H1 (cell line): ENCODE measurements around the gene WASF3. TPM values are rescaled to one million over a fixed set of nuclear protein-coding genes. Genes with fewer than 3 reads are reported as not detected.

ENCODE experiments used
- CTCF ChIA-PET: fragments of 300-600 bp; sonication (Branson Sonifier 250); formaldehyde crosslinking; loops from one replicate; lab custom pipeline; 2021; ENCODE audit not compliant: partially characterized antibody; lab: Charles Lee
- POLR2A ChIA-PET: fragments of 300-600 bp; sonication (Branson Sonifier 250); formaldehyde crosslinking; loops from one replicate; lab custom pipeline; 2021; ENCODE audit warnings: inconsistent platforms; ENCODE audit not compliant: partially characterized antibody; lab: Charles Lee
- DNase-seq, 2 experiments: peaks; one replicate each; pipeline versions ENCODE4 v3.0.0 to v3.0.0-alpha.2; 2010 to 2022; ENCODE audit warnings: low spot score in 2 of 2, low read depth in 1 of 2, mixed read lengths in 1 of 2
- FAIRE-seq: peaks from 2 replicates; lab custom pipeline; 2011; peaks lifted over from hg19 to GRCh38; lab: Jason Lieb, UNC
- H2AFZ ChIP-seq: 2 replicates; pipeline ENCODE4 v1.8.1; 2012; ENCODE audit warnings: low read length, inconsistent platforms
- H2AK5ac ChIP-seq: 2 replicates; pipeline ENCODE4 v1.6.1; 2013; ENCODE audit warnings: low read depth, low read length
- H2BK120ac ChIP-seq: replicated peaks from 2 replicates; pipeline ENCODE3; 2013; ENCODE audit warnings: low read depth, low read length, inconsistent platforms
- H2BK12ac ChIP-seq: 2 replicates; pipeline ENCODE4 v1.6.1; 2013; ENCODE audit warnings: low read depth, low read length
- H2BK15ac ChIP-seq: 2 replicates; pipeline ENCODE4 v1.6.1; 2013; ENCODE audit warnings: low read length
- H2BK20ac ChIP-seq: 2 replicates; pipeline ENCODE4 v1.6.1; 2013; ENCODE audit warnings: low read length
- H2BK5ac ChIP-seq: 2 replicates; pipeline ENCODE4 v1.6.1; 2013; ENCODE audit warnings: low read depth, low read length
- H3K14ac ChIP-seq: 2 replicates; pipeline ENCODE4 v1.6.1; 2013; ENCODE audit warnings: inconsistent platforms; ENCODE audit not compliant: insufficient read length
- H3K18ac ChIP-seq: 2 replicates; pipeline ENCODE4 v1.6.1; 2013; ENCODE audit warnings: low read length; ENCODE audit errors: extremely low read depth
- H3K23ac ChIP-seq: 2 replicates; pipeline ENCODE4 v1.6.1; 2013; ENCODE audit warnings: inconsistent platforms; ENCODE audit not compliant: insufficient read length
- H3K23me2 ChIP-seq: 2 replicates; pipeline ENCODE4 v1.6.1; 2013; ENCODE audit warnings: low read depth, low read length
- H3K27ac ChIP-seq: 2 replicates; pipeline ENCODE4 v1.6.1; 2011; ENCODE audit warnings: low read depth, low read length, inconsistent platforms
- H3K27me3 ChIP-seq, 4 experiments: replicated peaks in 1 of 4; 1 replicate in 1 of 4; 2 replicates in 3 of 4; pipeline versions ENCODE4 v1.6.1 to v1.8.1; 2011 to 2013; ENCODE audit warnings: low read length in 3 of 4, mild to moderate bottlenecking in 3 of 4, inconsistent platforms in 2 of 4, mixed read lengths in 2 of 4, moderate library complexity in 1 of 4; ENCODE audit not compliant: control insufficient read depth in 3 of 4, insufficient read depth in 3 of 4; ENCODE audit errors: extremely low read depth in 1 of 4
- H3K36me3 ChIP-seq, 4 experiments: 2 replicates each; pipeline versions ENCODE4 v1.6.1 to v1.8.1; 2011 to 2013; ENCODE audit warnings: mild to moderate bottlenecking in 4 of 4, low read length in 3 of 4, moderate library complexity in 2 of 4, control low read depth in 1 of 4, inconsistent platforms in 1 of 4; ENCODE audit not compliant: insufficient read depth in 4 of 4, control insufficient read depth in 2 of 4
- H3K4ac ChIP-seq: replicated peaks from 2 replicates; pipeline ENCODE3; 2013; ENCODE audit warnings: low read length, low read depth, mixed read lengths, inconsistent platforms; ENCODE audit not compliant: insufficient read length
- H3K4me1 ChIP-seq, 4 experiments: replicated peaks in 1 of 4; 1 replicate in 1 of 4; 2 replicates in 3 of 4; pipeline versions ENCODE4 v1.6.1 to v1.8.1; 2011 to 2013; ENCODE audit warnings: low read length in 3 of 4, inconsistent platforms in 2 of 4, mixed read lengths in 1 of 4; ENCODE audit not compliant: insufficient read depth in 4 of 4, control insufficient read depth in 3 of 4
- H3K4me2 ChIP-seq, 2 experiments: 2 replicates each; pipeline versions ENCODE4 v1.6.1 to v1.8.1; 2011 to 2013; ENCODE audit warnings: low read depth in 2 of 2, low read length in 2 of 2, control low read depth in 1 of 2, inconsistent platforms in 1 of 2, mild to moderate bottlenecking in 1 of 2; ENCODE audit not compliant: insufficient read depth in 1 of 2
- H3K4me3 ChIP-seq, 4 experiments: fragments of 200-600, 300-600 bp in 1 of 4; sonication (generic), shearing (Covaris generic), sonication (Bioruptor Twin) in 1 of 4; 2 replicates each; pipeline versions ENCODE4 v1.5.1 to v1.8.1; 2011 to 2016; ENCODE audit warnings: low read length in 4 of 4, low read depth in 3 of 4, control low read depth in 2 of 4, inconsistent platforms in 2 of 4, mild to moderate bottlenecking in 2 of 4, mixed read lengths in 1 of 4, moderate library complexity in 1 of 4; ENCODE audit not compliant: insufficient read depth in 2 of 4; ENCODE audit errors: extremely low read depth in 1 of 4
- H3K56ac ChIP-seq: replicated peaks from 2 replicates; pipeline ENCODE3; 2013; ENCODE audit warnings: low read depth, mild to moderate bottlenecking, mixed read lengths, low read length, inconsistent platforms; ENCODE audit not compliant: insufficient read length
- H3K79me1 ChIP-seq: 2 replicates; pipeline ENCODE4 v1.6.1; 2013; ENCODE audit warnings: low read depth, low read length, control low read depth
- H3K79me2 ChIP-seq, 2 experiments: 2 replicates each; pipeline versions ENCODE4 v1.6.1 to v1.8.1; 2012 to 2013; ENCODE audit warnings: low read length in 2 of 2, mild to moderate bottlenecking in 2 of 2, inconsistent platforms in 1 of 2; ENCODE audit not compliant: insufficient read depth in 2 of 2, control insufficient read depth in 1 of 2
- H3K9ac ChIP-seq, 4 experiments: replicated peaks in 1 of 4; 1 replicate in 1 of 4; 2 replicates in 3 of 4; pipeline versions ENCODE4 v1.6.1 to v1.8.1; 2011 to 2013; ENCODE audit warnings: low read depth in 3 of 4, low read length in 3 of 4, control low read depth in 2 of 4, mild to moderate bottlenecking in 2 of 4, moderate library complexity in 2 of 4, inconsistent platforms in 1 of 4; ENCODE audit errors: extremely low read depth in 1 of 4
- H3K9me3 ChIP-seq, 2 experiments: 2 replicates each; pipeline versions ENCODE4 v1.6.1 to v1.8.1; 2012 to 2013; ENCODE audit warnings: mild to moderate bottlenecking in 2 of 2, moderate library complexity in 2 of 2, control low read depth in 1 of 2, inconsistent platforms in 1 of 2, low read depth in 1 of 2, low read length in 1 of 2, mixed read lengths in 1 of 2; ENCODE audit not compliant: insufficient read depth in 2 of 2
- H4K20me1 ChIP-seq, 2 experiments: replicated peaks in 1 of 2; 2 replicates each; pipeline versions ENCODE3 to v1.8.1; 2011 to 2013; ENCODE audit warnings: inconsistent platforms in 2 of 2, low read length in 2 of 2, mild to moderate bottlenecking in 1 of 2; ENCODE audit not compliant: insufficient read depth in 2 of 2, control insufficient read depth in 1 of 2
- H4K5ac ChIP-seq: 2 replicates; pipeline ENCODE4 v1.6.1; 2013; ENCODE audit warnings: low read length, low read depth, mixed read lengths, inconsistent platforms; ENCODE audit not compliant: insufficient read length
- H4K8ac ChIP-seq: 2 replicates; pipeline ENCODE4 v1.8.0; 2013; ENCODE audit warnings: mild to moderate bottlenecking, moderate library complexity, low read length, inconsistent platforms; ENCODE audit not compliant: insufficient read depth; ENCODE audit errors: extremely low read depth
- H4K91ac ChIP-seq: replicated peaks from 2 replicates; pipeline ENCODE3; 2013; ENCODE audit warnings: low read length, mixed read lengths, inconsistent platforms; ENCODE audit not compliant: insufficient read length
- RAD21 ChIP-seq, 2 experiments: IDR thresholded peaks in 1 of 2; conservative IDR thresholded peaks in 1 of 2; 2 replicates each; pipeline ENCODE4 v1.6.1; 2011; ENCODE audit warnings: low read depth in 2 of 2, low read length in 2 of 2, improper control_type of control experiment in 1 of 2, inconsistent platforms in 1 of 2, mild to moderate bottlenecking in 1 of 2, moderate library complexity in 1 of 2
- TEAD4 ChIP-seq: IDR thresholded peaks from 2 replicates; pipeline ENCODE4 v1.6.1; 2012; ENCODE audit warnings: low read depth, low read length, inconsistent platforms, mixed read lengths
- ZNF274 ChIP-seq: IDR thresholded peaks from 2 replicates; pipeline ENCODE4 v1.7.0; 2012; ENCODE audit warnings: low read length, borderline replicate concordance; ENCODE audit errors: extremely low read depth
- WGBS, 2 experiments: shearing (Covaris generic) in 1 of 2; methylation state at CpG; one replicate each; pipeline versions ENCODE4 v1.1.6 to v1.1.7; 2013 to 2015; ENCODE audit warnings: low lambda C conversion rate in 2 of 2, mixed read lengths in 2 of 2, inconsistent platforms in 1 of 2, low coverage in 1 of 2, missing lambda C conversion rate in 1 of 2; ENCODE audit not compliant: insufficient replicate concordance in 2 of 2, insufficient coverage in 1 of 2, insufficient read length in 1 of 2; ENCODE audit errors: extremely low coverage in 1 of 2, missing lambda C conversion rate in 1 of 2; 5-methylcytosine and 5-hydroxymethylcytosine counted together
- polyA plus RNA-seq, 7 experiments: library from polyadenylated mRNA; depleted of rRNA in 3 of 7; stranded (reverse) in 5 of 7; unstranded in 2 of 7; fragments of >200 nt in 5 of 7; fragments of 200-250 nt in 2 of 7; gene quantifications; 1 replicate in 5 of 7; 2 replicates in 1 of 7; 4 replicates in 1 of 7; pipeline versions ENCODE4 v1.2.1 to v1.2.3, GENCODE V29; 2011 to 2013; ENCODE audit warnings: missing spikeins in 2 of 7, mixed read lengths in 2 of 7
- total RNA-seq: library from RNA; stranded (reverse); fragmentation: NEBNext Ultra II Directional; extraction: Animal tissue kit (Norgen Biotek cat#: 25700); gene quantifications from 2 replicates; pipeline ENCODE4 v1.2.1, GENCODE V29; 2021
- TF ChIP-seq, protein P1 (sequence below), 3 experiments: IDR thresholded peaks; 1 replicate in 2 of 3; 2 replicates in 1 of 3; pipeline versions ENCODE4 v1.5.1 to v1.6.1; 2011; ENCODE audit warnings: low read length in 3 of 3, mild to moderate bottlenecking in 3 of 3, inconsistent platforms in 2 of 3, low read depth in 1 of 3, moderate library complexity in 1 of 3; ENCODE audit not compliant: insufficient read depth in 1 of 3; ENCODE audit errors: control extremely low read depth in 1 of 3

The WASF3 gene
- total and polyA plus RNA-seq, 2 of the 8 experiments (the other 6 are each of a cell fraction or from before 2014, with no cell fraction given): 18.7 to 39.8 TPM

DNA sequence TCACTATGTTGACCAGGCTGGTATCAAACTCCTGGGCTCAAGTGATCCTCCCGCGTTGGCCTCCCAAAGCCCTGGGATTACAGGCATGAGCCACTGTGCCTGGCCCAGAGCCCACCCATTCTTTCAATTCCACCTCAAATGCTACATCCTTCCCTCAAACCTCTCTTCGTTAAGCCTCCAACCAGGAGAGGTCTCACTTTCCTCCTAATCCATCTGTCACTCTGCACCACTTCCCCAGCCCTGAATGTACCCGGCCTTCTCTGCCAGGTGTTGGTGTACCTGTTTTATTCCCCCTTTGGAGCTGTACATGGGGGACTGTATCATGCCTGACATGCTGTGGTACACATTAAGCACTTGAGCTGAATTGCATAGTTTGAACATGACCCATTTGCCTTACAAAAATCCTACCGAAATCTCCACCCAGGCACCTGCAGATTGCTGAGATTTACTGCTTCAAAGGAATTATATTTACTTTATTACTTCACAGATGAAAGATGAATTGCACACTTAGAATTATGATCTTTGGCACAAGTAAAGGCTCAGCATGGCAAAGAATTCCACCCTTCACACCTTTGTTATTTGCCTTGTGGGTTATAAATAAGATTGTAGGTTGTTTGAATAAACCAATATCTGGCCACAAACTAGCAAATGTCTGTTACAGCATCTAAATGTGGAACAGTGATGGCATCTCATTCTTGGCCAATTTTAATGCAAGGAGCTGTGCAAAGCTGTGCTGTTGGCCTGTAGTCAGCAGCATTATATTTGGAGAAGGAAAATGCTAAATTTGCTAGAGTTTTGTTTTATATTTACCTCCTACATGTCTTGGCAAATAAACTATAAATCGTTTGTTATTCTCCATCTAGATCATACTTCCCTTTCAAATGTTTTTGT is 15.6 kb upstream of the WASF3 start:
- H3K23ac ChIP-seq: no peak overlapping the region
- no peak overlapping the region for H2BK12ac ChIP-seq
- H4K91ac ChIP-seq: no peak overlapping the region
- no peaks in the 10 kb centered on the region for H3K9me3 ChIP-seq
- no peak overlapping the region for H3K9ac ChIP-seq
- no peak overlapping the region for H2AFZ ChIP-seq
- 83% methylated on average over 6 of the region's 6 CpGs; no CpG with 5 or more reads in 1 of the 2 experiments for WGBS, 2 experiments
- no peak overlapping the region for H2AK5ac ChIP-seq
- no peaks in the 10 kb centered on the region for H3K79me1 ChIP-seq
- ChIA-PET CTCF (interaction anchor here (0.6 to 1.4 kb wide), 6 partner anchors 12 to 797 kb away, joined by 3 to 5 read pairs (median 4); no protein-coding TSS in a partner anchor), POLR2A (no interaction called here)
- no peak overlapping the region for H3K14ac ChIP-seq
- no peak overlapping the region for H2BK15ac ChIP-seq
- FAIRE-seq: peak; percentile 13
- H3K56ac ChIP-seq: no peak overlapping the region
- no peak overlapping the region for H4K8ac ChIP-seq
- no peak overlapping the region for H4K5ac ChIP-seq
- H3K4me1 ChIP-seq: no peaks in the 10 kb centered on the region
- no peak for DNase-seq
- H3K18ac ChIP-seq: no peak overlapping the region
- H3K4ac ChIP-seq: no peak overlapping the region
- no peak overlapping the region for H3K4me2 ChIP-seq
- no peak overlapping the region for H3K27ac ChIP-seq
- no peaks in the 10 kb centered on the region for H3K23me2 ChIP-seq
- H3K27me3 ChIP-seq: no peaks in the 10 kb centered on the region
- TF ChIP-seq RAD21 (IDR thresholded peaks at IDR 0.05 in 1 of 2, conservative IDR thresholded peaks at IDR 0.05 in 1 of 2; ENCODE audit: low read depth in 2 of 2, low read length in 2 of 2): peak; percentile 8 to 33; a peak in 3 of 4 replicates
- TF ChIP-seq TEAD4: no peak
- no peak for TF ChIP-seq ZNF274
- TF ChIP-seq, protein P1, sequence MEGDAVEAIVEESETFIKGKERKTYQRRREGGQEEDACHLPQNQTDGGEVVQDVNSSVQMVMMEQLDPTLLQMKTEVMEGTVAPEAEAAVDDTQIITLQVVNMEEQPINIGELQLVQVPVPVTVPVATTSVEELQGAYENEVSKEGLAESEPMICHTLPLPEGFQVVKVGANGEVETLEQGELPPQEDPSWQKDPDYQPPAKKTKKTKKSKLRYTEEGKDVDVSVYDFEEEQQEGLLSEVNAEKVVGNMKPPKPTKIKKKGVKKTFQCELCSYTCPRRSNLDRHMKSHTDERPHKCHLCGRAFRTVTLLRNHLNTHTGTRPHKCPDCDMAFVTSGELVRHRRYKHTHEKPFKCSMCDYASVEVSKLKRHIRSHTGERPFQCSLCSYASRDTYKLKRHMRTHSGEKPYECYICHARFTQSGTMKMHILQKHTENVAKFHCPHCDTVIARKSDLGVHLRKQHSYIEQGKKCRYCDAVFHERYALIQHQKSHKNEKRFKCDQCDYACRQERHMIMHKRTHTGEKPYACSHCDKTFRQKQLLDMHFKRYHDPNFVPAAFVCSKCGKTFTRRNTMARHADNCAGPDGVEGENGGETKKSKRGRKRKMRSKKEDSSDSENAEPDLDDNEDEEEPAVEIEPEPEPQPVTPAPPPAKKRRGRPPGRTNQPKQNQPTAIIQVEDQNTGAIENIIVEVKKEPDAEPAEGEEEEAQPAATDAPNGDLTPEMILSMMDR (IDR thresholded peaks at IDR 0.05; ENCODE audit: control extremely low read depth in 1 of 3, insufficient read depth in 1 of 3, low read depth in 1 of 3, low read length in 3 of 3): peak in 2 of 3 experiments; percentile 16 to 26; a peak in 1 of 4 replicates
- no peak overlapping the region for H2BK5ac ChIP-seq
- H3K36me3 ChIP-seq: no peaks in the 10 kb centered on the region
- H3K79me2 ChIP-seq: no peaks in the 10 kb centered on the region
- no peak overlapping the region for H2BK20ac ChIP-seq
- H4K20me1 ChIP-seq: no peaks in the 10 kb centered on the region
- H3K4me3 ChIP-seq: no peak overlapping the region
- H2BK120ac ChIP-seq: no peak overlapping the region
